Mammary epithelial cell (primary cell): ENCODE measurements around the gene CTNNA1.

Experiments
- EZH2 ChIP-seq: IDR thresholded peaks from 2 replicates; pipeline ENCODE4 v1.6.1; 2012; ENCODE audit warnings: low read length, inconsistent platforms, borderline replicate concordance
- TF ChIP-seq, protein P1 (sequence below), 2 donors: IDR thresholded peaks in 1 of 2; conservative IDR thresholded peaks in 1 of 2; 2 replicates each; pipeline ENCODE4 v1.5.1; 2011 to 2012; ENCODE audit warnings: inconsistent platforms in 2 of 2, low read length in 2 of 2, mild to moderate bottlenecking in 2 of 2, control low read depth in 1 of 2, low read depth in 1 of 2; ENCODE audit not compliant: insufficient read depth in 1 of 2; ENCODE audit errors: extremely low read depth in 1 of 2

DNA sequence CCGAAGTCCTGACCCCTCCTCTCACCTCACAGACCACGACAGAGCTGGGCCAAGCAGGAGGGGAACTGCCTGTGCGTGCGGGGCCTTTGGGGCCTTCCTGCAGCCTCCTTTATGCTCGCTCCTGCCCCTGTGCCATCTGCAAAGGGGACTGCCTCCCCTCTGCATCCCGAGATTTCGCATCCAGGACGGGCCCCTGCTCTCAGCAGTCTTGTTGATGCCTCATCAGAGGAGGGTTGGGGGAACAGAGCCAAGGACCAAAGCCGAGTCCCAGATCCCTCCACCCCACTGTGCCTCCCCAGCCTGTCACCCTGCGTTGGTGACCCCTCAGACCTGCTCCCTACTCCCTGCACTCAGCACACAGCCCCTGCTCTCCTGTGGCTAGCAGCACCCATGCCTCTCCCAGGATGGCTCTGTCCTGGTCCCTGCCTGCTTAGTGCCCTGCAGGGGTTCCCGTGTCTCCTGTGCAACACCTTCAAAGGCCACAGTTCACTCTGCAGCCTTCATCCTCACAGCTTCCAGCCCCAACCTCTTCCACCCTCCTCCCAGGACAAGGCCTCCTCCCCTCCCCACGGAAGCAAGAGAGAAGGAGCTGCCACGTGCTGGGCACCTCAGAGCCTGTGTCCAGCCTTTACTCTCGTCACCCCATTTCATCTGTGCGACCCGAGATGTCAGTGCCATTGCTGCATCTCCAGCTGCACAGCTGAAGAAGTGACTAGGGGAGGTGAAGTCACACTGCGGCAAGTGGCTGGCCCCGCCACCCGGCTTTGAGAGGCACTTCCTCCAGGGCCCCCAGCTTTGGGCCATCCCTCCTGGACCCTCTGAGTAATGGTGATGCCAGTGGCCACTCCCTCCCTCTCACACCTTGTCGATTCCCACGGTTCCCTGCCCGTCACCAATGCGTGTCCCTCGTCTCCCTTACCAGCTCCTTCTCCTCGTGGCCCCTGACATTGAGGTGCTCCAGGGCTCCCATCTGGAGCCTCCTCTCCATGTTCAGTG lies 184.5 kb downstream of the CTNNA1 start:
- TF ChIP-seq EZH2, result no peak
- TF ChIP-seq, protein P1, sequence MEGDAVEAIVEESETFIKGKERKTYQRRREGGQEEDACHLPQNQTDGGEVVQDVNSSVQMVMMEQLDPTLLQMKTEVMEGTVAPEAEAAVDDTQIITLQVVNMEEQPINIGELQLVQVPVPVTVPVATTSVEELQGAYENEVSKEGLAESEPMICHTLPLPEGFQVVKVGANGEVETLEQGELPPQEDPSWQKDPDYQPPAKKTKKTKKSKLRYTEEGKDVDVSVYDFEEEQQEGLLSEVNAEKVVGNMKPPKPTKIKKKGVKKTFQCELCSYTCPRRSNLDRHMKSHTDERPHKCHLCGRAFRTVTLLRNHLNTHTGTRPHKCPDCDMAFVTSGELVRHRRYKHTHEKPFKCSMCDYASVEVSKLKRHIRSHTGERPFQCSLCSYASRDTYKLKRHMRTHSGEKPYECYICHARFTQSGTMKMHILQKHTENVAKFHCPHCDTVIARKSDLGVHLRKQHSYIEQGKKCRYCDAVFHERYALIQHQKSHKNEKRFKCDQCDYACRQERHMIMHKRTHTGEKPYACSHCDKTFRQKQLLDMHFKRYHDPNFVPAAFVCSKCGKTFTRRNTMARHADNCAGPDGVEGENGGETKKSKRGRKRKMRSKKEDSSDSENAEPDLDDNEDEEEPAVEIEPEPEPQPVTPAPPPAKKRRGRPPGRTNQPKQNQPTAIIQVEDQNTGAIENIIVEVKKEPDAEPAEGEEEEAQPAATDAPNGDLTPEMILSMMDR (conservative IDR thresholded peaks at IDR 0.05 in 1 of 2, IDR thresholded peaks at IDR 0.05 in 1 of 2; ENCODE audit: extremely low read depth in 1 of 2, insufficient read depth in 1 of 2, low read depth in 1 of 2, low read length in 2 of 2), result no peak
